Parathyroid adenoma (tissue), 2 donors: ENCODE data around the gene HBA2.
"Not testable (repeated sequence)": the region's sequence is repeated elsewhere in the genome, so short reads cannot be mapped to it uniquely, and the experiment has no call there.

Experiments used
- H2AFZ ChIP-seq: fragments of 300-600 bp; sonication (generic); one replicate; pipeline ENCODE4 v1.7.0; 2017; ENCODE audit warnings: antibody characterized with exemption, mild to moderate bottlenecking
- H3K27ac ChIP-seq: fragments of 300-600 bp; sonication (generic); one replicate; pipeline ENCODE4 v1.7.0; 2017
- H3K27me3 ChIP-seq: fragments of 300-600 bp; sonication (generic); one replicate; pipeline ENCODE4 v1.7.0; 2017; ENCODE audit warnings: low read length; ENCODE audit not compliant: control insufficient read depth, insufficient read depth
- H3K36me3 ChIP-seq: fragments of 300-600 bp; sonication (generic); one replicate; pipeline ENCODE4 v1.7.0; 2017; ENCODE audit warnings: low read length; ENCODE audit not compliant: control insufficient read depth, insufficient read depth
- H3K4me1 ChIP-seq: fragments of 300-600 bp; sonication (generic); one replicate; pipeline ENCODE4 v1.7.0; 2017; ENCODE audit warnings: control low read depth
- H3K4me2 ChIP-seq: fragments of 300-600 bp; sonication (generic); one replicate; pipeline ENCODE4 v1.7.0; 2017; ENCODE audit warnings: low read length
- H3K4me3 ChIP-seq: fragments of 300-600 bp; sonication (generic); one replicate; pipeline ENCODE4 v1.7.0; 2017; ENCODE audit warnings: low read depth, low read length
- H3K79me2 ChIP-seq: fragments of 300-600 bp; sonication (generic); one replicate; pipeline ENCODE4 v1.7.0; 2017; ENCODE audit warnings: control low read depth
- H3K9ac ChIP-seq: fragments of 300-600 bp; sonication (generic); one replicate; pipeline ENCODE4 v1.7.0; 2017; ENCODE audit warnings: mild to moderate bottlenecking
- H3K9me3 ChIP-seq: fragments of 300-600 bp; sonication (generic); one replicate; pipeline ENCODE4 v1.7.0; 2017; ENCODE audit warnings: low read length; ENCODE audit not compliant: control insufficient read depth
- TF ChIP-seq, protein P1 (sequence below): fragments of 300-600 bp; sonication (generic); IDR thresholded peaks from one replicate; pipeline ENCODE4 v1.7.0; 2017; ENCODE audit warnings: antibody characterized with exemption, mild to moderate bottlenecking
- donor health status: primary hyperparathyroidism.

Gene HBA2

DNA sequence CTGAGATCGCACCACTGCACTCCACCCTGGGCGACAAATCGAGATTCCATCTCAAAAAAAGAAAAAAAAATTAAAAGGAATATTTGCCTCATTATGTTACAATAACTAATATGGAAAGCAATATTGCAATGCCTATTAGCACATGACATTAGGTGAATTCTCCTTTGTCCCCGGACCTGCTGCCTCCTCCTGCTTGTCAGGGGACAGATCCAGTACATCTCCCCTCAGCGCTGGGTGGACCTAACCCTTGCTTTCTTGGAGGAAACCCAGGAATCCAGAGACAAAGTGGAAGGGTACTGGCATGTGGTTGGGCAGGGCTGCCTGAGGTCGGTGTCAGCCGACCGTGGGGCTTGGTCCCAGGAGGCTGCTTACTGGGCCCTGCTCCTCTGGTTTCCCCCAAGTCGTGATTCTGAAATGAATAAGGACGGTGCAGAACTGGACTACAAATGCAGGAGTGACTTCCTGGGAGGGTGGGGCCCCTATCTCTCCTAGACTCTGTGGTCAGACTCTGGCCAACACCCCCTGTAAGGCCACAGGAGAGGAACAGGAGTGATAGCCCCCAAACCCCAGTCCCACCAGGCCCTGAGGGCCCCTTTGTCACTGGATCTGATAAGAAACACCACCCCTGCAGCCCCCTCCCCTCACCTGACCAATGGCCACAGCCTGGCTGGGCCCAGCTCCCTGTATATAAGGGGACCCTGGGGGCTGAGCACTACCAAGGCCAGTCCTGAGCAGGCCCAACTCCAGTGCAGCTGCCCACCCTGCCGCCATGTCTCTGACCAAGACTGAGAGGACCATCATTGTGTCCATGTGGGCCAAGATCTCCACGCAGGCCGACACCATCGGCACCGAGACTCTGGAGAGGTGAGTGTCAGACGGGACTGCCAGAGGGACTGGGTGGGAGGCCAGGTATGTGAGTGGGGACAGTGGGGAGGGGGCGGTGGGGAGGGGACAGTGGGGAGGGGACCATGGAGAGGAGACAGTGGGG is 20.2 kb upstream of the HBA2 start, which contains the start of gene HBZ:
HBZ (plus strand) TSS at position 504 of the 988 bp plus-strand sequence; CDS start at position 770, 266 bp downstream.
- H3K27ac ChIP-seq: no peak within 1 kb of the TSS
- H3K36me3 ChIP-seq: no peaks in the 10 kb centered on the region
- H3K9ac ChIP-seq: no peak within 1 kb of the TSS
- no peak within 1 kb of the TSS for H3K4me2 ChIP-seq
- H3K79me2 ChIP-seq: no peaks in the 10 kb centered on the region
- H3K4me3 ChIP-seq: no peak within 1 kb of the TSS
- TF ChIP-seq, protein P1, sequence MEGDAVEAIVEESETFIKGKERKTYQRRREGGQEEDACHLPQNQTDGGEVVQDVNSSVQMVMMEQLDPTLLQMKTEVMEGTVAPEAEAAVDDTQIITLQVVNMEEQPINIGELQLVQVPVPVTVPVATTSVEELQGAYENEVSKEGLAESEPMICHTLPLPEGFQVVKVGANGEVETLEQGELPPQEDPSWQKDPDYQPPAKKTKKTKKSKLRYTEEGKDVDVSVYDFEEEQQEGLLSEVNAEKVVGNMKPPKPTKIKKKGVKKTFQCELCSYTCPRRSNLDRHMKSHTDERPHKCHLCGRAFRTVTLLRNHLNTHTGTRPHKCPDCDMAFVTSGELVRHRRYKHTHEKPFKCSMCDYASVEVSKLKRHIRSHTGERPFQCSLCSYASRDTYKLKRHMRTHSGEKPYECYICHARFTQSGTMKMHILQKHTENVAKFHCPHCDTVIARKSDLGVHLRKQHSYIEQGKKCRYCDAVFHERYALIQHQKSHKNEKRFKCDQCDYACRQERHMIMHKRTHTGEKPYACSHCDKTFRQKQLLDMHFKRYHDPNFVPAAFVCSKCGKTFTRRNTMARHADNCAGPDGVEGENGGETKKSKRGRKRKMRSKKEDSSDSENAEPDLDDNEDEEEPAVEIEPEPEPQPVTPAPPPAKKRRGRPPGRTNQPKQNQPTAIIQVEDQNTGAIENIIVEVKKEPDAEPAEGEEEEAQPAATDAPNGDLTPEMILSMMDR: no peak
- no peaks in the 10 kb centered on the region for H3K9me3 ChIP-seq
- no peak within 1 kb of the TSS for H2AFZ ChIP-seq
- H3K27me3 ChIP-seq: no peaks in the 10 kb centered on the region
- peaks cover 5% of the 10 kb centered on the region for H3K4me1 ChIP-seq

DNA sequence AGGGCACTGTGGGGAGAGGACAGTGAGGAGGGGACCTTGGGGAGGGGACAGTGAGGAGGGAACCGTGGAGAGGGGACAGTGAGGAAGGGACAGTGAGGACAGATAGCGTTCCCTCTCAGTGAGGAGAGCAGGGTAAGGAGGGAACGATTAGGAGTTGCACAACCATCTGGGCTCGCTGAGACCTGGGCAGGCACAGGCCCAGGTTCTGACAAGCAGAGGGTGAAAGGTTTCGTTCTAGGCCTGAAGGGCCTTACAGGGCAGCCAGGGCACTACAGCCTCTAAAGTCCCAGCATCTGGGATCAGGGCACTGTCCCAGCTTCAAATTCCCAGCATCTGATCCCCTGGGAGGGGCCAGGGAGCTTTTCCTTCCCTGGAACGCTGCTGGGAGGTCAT is 19.6 kb upstream of the HBA2 start:
- not testable (repeated sequence) for H3K9me3 ChIP-seq, H3K27ac ChIP-seq, H3K4me3 ChIP-seq, H2AFZ ChIP-seq, H3K27me3 ChIP-seq, H3K36me3 ChIP-seq, H3K4me2 ChIP-seq, H3K79me2 ChIP-seq, H3K4me1 ChIP-seq, H3K9ac ChIP-seq

DNA sequence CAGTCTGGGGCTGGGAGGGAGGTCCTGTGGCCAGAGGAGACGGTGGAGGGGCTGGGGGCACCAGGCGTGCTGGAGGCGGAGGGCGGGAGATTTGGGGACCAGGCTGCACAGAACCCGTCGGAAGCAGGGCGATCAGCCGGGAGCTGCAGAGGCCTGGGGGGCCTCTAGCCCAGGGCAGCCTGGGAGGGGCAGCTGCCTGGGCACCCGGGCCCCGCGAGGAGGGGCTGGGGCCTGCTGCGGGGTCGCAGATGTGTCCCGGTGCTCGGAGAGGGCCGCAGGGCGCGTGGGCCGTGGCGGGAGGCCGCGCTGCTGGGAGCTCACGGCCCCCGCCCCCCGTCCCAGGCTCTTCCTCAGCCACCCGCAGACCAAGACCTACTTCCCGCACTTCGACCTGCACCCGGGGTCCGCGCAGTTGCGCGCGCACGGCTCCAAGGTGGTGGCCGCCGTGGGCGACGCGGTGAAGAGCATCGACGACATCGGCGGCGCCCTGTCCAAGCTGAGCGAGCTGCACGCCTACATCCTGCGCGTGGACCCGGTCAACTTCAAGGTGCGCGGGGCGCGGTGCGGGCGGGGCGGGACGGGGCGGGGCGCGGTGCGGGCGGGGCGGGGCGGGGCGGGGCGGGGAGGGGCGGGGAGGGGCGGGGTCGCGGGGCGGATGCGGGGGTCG is 19.0 kb upstream of the HBA2 start:
- not testable (repeated sequence) for H3K27me3 ChIP-seq

DNA sequence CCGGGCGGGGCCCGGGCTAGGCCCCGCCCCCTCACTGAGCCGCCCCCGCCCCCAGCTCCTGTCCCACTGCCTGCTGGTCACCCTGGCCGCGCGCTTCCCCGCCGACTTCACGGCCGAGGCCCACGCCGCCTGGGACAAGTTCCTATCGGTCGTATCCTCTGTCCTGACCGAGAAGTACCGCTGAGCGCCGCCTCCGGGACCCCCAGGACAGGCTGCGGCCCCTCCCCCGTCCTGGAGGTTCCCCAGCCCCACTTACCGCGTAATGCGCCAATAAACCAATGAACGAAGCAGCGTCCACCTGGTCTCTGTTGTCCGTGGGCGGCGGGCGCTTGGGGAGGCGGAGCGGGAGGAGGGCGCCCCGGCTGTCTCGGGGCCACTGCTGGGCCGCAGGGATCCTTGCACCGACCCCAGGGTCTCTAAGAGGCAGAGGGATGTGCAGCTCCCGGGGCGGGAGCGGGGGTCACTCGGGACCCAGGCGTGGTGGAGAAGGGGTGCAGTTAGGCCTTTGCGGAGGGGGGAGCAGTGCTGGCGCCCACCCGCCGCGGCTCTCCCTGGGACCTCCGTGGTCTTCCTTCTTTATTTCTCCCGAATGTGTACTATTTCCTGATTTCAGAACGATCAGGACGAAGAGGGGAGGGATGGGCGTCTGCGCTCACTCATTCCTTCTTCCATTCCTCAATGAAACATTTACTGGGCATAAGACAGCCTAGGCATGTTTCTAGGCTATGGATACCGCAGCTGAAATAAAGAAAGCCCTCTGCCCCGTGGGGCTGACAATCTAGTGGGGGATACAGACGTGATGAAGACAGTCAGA is 18.3 kb upstream of the HBA2 start:
- H3K27me3 ChIP-seq: no peaks in the 10 kb centered on the region
- TF ChIP-seq, protein P1: no peak
- H3K79me2 ChIP-seq: no peaks in the 10 kb centered on the region
- H3K27ac ChIP-seq: no peak overlapping the region
- H3K4me1 ChIP-seq: no peaks in the 10 kb centered on the region
- H3K9ac ChIP-seq: no peak overlapping the region
- no peaks in the 10 kb centered on the region for H3K36me3 ChIP-seq
- no peaks in the 10 kb centered on the region for H3K9me3 ChIP-seq
- peak overlapping the region; percentile 91 for H2AFZ ChIP-seq
- peak overlapping the region; percentile 65 for H3K4me2 ChIP-seq
- H3K4me3 ChIP-seq: peak overlapping the region; percentile 35

More for the DNA sequence above, 19.0 kb upstream of the HBA2 start:
- not testable (repeated sequence) for H3K4me1 ChIP-seq, H3K9me3 ChIP-seq, H3K36me3 ChIP-seq, H2AFZ ChIP-seq, H3K79me2 ChIP-seq, H3K27ac ChIP-seq, H3K4me3 ChIP-seq, H3K4me2 ChIP-seq, H3K9ac ChIP-seq

DNA sequence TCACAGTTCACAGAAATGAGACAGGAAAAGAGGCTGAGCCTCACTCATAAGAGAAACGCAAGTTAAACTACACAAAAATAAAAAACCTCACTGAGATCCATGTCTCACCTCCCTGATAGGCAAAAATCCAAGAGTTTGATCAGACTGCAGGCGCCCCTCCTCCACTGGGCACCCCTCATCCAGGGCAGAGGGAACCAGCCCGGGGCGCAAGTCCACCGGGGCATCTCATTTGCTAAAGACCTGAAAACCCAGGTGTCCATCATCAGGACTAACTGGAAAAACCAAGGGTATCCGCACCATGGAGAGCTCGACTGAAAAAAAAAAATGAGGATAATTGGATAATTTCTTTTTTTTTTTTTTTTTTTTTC is 17.7 kb upstream of the HBA2 start:
- no peaks in the 10 kb centered on the region for H3K79me2 ChIP-seq
- no peaks in the 10 kb centered on the region for H3K36me3 ChIP-seq
- H3K4me1 ChIP-seq: no peaks in the 10 kb centered on the region
- H3K4me3 ChIP-seq: no peak overlapping the region
- H2AFZ ChIP-seq: no peak overlapping the region
- no peaks in the 10 kb centered on the region for H3K9me3 ChIP-seq
- H3K27me3 ChIP-seq: no peaks in the 10 kb centered on the region
- H3K27ac ChIP-seq: no peak overlapping the region
- TF ChIP-seq, protein P1: no peak
- H3K4me2 ChIP-seq: peak overlapping the region; percentile 65
- H3K9ac ChIP-seq: no peak overlapping the region
